CD4-positive, alpha-beta T cell (primary cell): ENCODE measurements around the gene CCR1. TPM values are rescaled to one million over a fixed set of nuclear protein-coding genes. Genes with fewer than 3 reads are reported as not detected.

ENCODE experiments used
- ATAC-seq: fragments of 200-7000 bp; cut with Tn5 transposase; one replicate; pipeline ENCODE4 v1.10.0; 2022; ENCODE audit warnings: mild to moderate bottlenecking; ENCODE audit not compliant: poor library complexity
- CTCF ChIA-PET: fragments of 350-600 bp; sonication (Branson Sonifier 250); formaldehyde crosslinking; loops from one replicate; lab custom pipeline; 2021; ENCODE audit warnings: antibody characterized with exemption, inconsistent platforms; lab: Charles Lee
- POLR2A ChIA-PET: fragments of 350-600 bp; sonication (Branson Sonifier 250); formaldehyde crosslinking; loops from one replicate; lab custom pipeline; 2021; ENCODE audit warnings: antibody characterized with exemption, inconsistent platforms; lab: Charles Lee
- DNase-seq, 14 experiments: peaks; one replicate each; pipeline ENCODE4 v3.0.0-alpha.2; 2013 to 2020; ENCODE audit warnings: mixed read lengths in 2 of 14
- H3K27ac ChIP-seq, 2 donors: one replicate each; pipeline versions ENCODE4 v1.5.1 to v1.7.0; 2013; ENCODE audit warnings: low read length in 2 of 2, low read depth in 1 of 2, mild to moderate bottlenecking in 1 of 2
- H3K27me3 ChIP-seq, 2 experiments: 1 replicate in 1 of 2; 2 replicates in 1 of 2; pipeline versions ENCODE4 v1.6.1 to v1.7.0; 2013; ENCODE audit warnings: low read length in 2 of 2, control low read depth in 1 of 2, mild to moderate bottlenecking in 1 of 2, moderate library complexity in 1 of 2; ENCODE audit not compliant: insufficient read depth in 2 of 2, control insufficient read depth in 1 of 2
- H3K36me3 ChIP-seq: one replicate; pipeline ENCODE4 v1.6.1; 2013; ENCODE audit warnings: low read length, control low read depth; ENCODE audit not compliant: insufficient read depth
- H3K4me1 ChIP-seq: one replicate; pipeline ENCODE4 v1.6.1; 2013; ENCODE audit warnings: low read length, control low read depth; ENCODE audit not compliant: insufficient read depth
- H3K4me3 ChIP-seq: one replicate; pipeline ENCODE4 v1.5.1; 2013; ENCODE audit warnings: mild to moderate bottlenecking, low read length, moderate library complexity
- H3K9me3 ChIP-seq, 2 experiments: 1 replicate in 1 of 2; 2 replicates in 1 of 2; pipeline versions ENCODE4 v1.6.1 to v1.7.0; 2013; ENCODE audit warnings: low read length in 2 of 2, mild to moderate bottlenecking in 2 of 2, control low read depth in 1 of 2, moderate library complexity in 1 of 2; ENCODE audit not compliant: control insufficient read depth in 1 of 2, insufficient read depth in 1 of 2
- H3K27ac Mint-ChIP-seq: one replicate; pipeline ENCODE4 v1.8.0; 2020; ENCODE audit warnings: mixed read lengths
- H3K27me3 Mint-ChIP-seq: one replicate; pipeline ENCODE4 v1.8.0; 2021; ENCODE audit warnings: mixed read lengths
- H3K36me3 Mint-ChIP-seq: one replicate; pipeline ENCODE4 v1.8.0; 2021; ENCODE audit warnings: low read depth, mixed read lengths
- H3K4me1 Mint-ChIP-seq: one replicate; pipeline ENCODE4 v1.8.0; 2021; ENCODE audit warnings: low read depth, mixed read lengths
- H3K4me3 Mint-ChIP-seq: one replicate; pipeline ENCODE4 v1.8.0; 2020; ENCODE audit warnings: mild to moderate bottlenecking, mixed read lengths
- H3K9me3 Mint-ChIP-seq: one replicate; pipeline ENCODE4 v1.8.0; 2020; ENCODE audit warnings: mixed read lengths
- intact Hi-C, 2 experiments: fragments of 100-400 bp; cut with DNase I in 1 of 2; cut with micrococcal nuclease in 1 of 2; formaldehyde crosslinking; loops; one replicate each; pipeline versions ENCODE4 v1.15.1 to v1.9.0; 2023 to 2025; cut with DNase I, micrococcal nuclease
- total RNA-seq, 174 experiments: library from RNA in 2 of 174; stranded (reverse) in 2 of 174; gene quantifications; one replicate each; pipeline ENCODE4 v1.2.3 and lab custom pipeline; 2021 to 2026
- TF ChIP-seq, protein P1 (sequence below): fragments of 200-600 bp; IDR thresholded peaks from one replicate; pipeline ENCODE4 v1.8.0; 2022; ENCODE audit warnings: antibody characterized with exemption, mild to moderate bottlenecking

Gene CCR1
- total RNA-seq, 2 experiments from 2014 or later: 0.34 to 0.38 TPM

DNA sequence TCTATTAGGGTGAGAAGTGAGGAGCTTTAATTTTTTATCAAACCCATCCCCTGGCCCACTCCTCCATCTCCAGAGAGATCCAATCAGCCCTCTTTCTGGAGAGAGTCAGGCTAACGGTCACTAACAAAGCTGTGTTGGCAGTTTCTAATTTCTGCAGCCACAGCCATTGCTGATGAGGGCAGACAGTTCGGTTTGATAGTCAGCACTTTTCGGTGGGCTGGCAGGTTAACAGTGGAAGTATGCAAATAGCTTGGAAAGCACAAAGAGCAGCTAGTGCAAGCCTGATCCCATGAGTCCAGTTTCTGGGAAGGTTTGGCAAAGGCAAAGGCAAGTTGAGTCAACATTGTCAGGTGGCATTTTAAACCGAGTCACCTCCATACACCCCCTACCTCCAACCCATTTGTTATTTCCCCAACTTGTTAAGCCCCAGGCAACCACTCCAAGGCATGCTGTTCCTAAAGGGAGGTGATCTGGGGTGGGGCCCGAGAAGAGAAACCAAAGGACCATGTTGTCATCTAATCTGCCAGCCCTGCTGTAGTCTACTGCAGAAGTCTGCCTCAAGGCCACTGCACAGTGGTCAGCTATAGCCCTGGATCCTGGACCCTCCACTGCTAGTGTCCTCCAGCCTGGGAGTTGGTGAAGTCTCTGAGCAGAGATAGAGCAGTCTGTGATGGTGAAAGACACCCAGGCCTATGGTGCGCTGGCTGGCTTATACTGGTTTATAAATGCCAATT is 1.7 kb downstream of the CCR1 start:
- no peaks in the 10 kb centered on the region for H3K36me3 ChIP-seq
- H3K36me3 Mint-ChIP-seq: no peaks in the 10 kb centered on the region
- H3K27ac Mint-ChIP-seq: no peak overlapping the region
- TF ChIP-seq, protein P1, sequence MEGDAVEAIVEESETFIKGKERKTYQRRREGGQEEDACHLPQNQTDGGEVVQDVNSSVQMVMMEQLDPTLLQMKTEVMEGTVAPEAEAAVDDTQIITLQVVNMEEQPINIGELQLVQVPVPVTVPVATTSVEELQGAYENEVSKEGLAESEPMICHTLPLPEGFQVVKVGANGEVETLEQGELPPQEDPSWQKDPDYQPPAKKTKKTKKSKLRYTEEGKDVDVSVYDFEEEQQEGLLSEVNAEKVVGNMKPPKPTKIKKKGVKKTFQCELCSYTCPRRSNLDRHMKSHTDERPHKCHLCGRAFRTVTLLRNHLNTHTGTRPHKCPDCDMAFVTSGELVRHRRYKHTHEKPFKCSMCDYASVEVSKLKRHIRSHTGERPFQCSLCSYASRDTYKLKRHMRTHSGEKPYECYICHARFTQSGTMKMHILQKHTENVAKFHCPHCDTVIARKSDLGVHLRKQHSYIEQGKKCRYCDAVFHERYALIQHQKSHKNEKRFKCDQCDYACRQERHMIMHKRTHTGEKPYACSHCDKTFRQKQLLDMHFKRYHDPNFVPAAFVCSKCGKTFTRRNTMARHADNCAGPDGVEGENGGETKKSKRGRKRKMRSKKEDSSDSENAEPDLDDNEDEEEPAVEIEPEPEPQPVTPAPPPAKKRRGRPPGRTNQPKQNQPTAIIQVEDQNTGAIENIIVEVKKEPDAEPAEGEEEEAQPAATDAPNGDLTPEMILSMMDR: no peak
- no peaks in the 10 kb centered on the region for H3K9me3 ChIP-seq
- ChIA-PET CTCF (no interaction called here), POLR2A (no interaction called here)
- peaks cover 29% of the 10 kb centered on the region for H3K4me1 ChIP-seq
- H3K4me1 Mint-ChIP-seq: peaks cover 20% of the 10 kb centered on the region
- H3K27me3 Mint-ChIP-seq: no peaks in the 10 kb centered on the region
- H3K4me3 ChIP-seq: peak overlapping the region; percentile 3
- no peaks in the 10 kb centered on the region for H3K9me3 Mint-ChIP-seq
- DNase-seq (no peak), ATAC-seq (no peak)
- H3K27me3 ChIP-seq: no peaks in the 10 kb centered on the region
- H3K27ac ChIP-seq: no peak overlapping the region
- intact Hi-C loops: no loop called here
- no peak overlapping the region for H3K4me3 Mint-ChIP-seq

DNA sequence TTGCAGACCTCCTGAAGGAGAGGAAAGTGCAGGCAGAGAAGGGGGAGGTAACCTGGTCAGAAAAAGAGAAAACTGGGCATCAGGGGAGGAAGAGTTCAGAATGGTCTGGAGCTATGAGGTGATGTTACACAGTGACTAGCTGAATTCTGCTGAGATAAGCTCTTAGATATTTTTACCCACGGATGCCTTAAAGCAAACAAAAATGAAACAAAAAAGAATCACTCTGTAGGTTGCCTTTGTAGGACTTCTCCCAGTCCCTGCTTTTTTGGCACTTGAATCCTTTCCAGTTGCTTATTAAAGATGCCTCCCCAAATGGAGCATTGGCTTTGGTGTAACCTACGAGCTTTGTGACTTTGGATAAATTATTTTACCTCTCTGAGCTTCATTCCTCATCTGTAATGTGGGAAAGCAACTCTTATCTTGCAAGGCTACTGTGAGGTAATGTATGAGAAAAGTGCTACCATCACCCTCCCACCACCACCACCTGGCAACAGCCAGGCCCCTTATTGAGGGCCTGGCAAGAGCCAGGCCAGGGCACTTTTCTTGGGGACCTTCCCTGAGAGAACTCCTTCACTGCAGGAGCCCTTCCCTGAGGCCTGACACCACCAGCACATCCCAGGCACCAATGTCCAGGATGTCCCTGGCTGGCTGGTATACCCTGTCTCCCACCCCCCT is 2.7 kb downstream of the CCR1 start:
- H3K4me3 ChIP-seq: no peak overlapping the region
- H3K4me3 Mint-ChIP-seq: no peak overlapping the region
- no peak for ATAC-seq

DNA sequence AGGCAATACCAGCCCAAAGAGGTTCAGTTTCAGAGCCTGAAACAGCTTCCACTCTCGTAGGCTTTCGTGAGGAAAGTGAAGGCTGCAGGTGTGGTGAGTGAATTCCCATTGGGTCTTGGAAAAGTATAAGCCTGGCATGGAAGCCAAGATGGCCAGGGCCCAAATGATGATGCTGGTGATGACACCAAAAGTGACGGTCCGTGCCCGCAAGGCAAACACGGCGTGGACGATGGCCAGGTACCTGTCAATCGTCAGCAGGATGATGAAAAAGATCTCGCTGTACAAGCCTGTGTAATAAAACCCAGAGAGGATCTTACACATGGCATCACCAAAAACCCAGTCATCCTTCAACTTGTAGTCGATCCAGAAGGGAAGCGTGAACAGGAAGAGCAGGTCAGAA is 4.4 kb downstream of the CCR1 start:
- Histone ChIP-seq H3K9me3 (no peaks in the 10 kb centered on the region), H3K4me1 (peaks cover 23% of the 10 kb centered on the region), H3K27me3 (no peaks in the 10 kb centered on the region), H3K36me3 (no peaks in the 10 kb centered on the region), H3K4me3 (no peak overlapping the region), H3K27ac (no peak overlapping the region)
- Mint-ChIP-seq H3K4me1 (peaks cover 14% of the 10 kb centered on the region), H3K4me3 (no peak overlapping the region), H3K27ac (no peak overlapping the region), H3K9me3 (no peaks in the 10 kb centered on the region), H3K36me3 (no peaks in the 10 kb centered on the region), H3K27me3 (no peaks in the 10 kb centered on the region)
- DNase-seq: no peak
- no peak for ATAC-seq
- TF ChIP-seq, protein P1: no peak
- CTCF ChIA-PET: no interaction called here
- intact Hi-C loops: no loop called here
- POLR2A ChIA-PET: no interaction called here

More for the DNA sequence above, 2.7 kb downstream of the CCR1 start:
- no peaks in the 10 kb centered on the region for H3K27me3 Mint-ChIP-seq
- H3K4me1 ChIP-seq: peaks cover 29% of the 10 kb centered on the region
- H3K27ac ChIP-seq: no peak overlapping the region
- no peaks in the 10 kb centered on the region for H3K36me3 Mint-ChIP-seq
- H3K9me3 Mint-ChIP-seq: no peaks in the 10 kb centered on the region
- TF ChIP-seq, protein P1: no peak
- H3K9me3 ChIP-seq: no peaks in the 10 kb centered on the region
- H3K4me1 Mint-ChIP-seq: peaks cover 20% of the 10 kb centered on the region
- intact Hi-C loops: no loop called here
- no peaks in the 10 kb centered on the region for H3K27me3 ChIP-seq
- DNase-seq: no peak
- H3K36me3 ChIP-seq: no peaks in the 10 kb centered on the region
- no peak overlapping the region for H3K27ac Mint-ChIP-seq
- ChIA-PET POLR2A (no interaction called here), CTCF (no interaction called here)
